ENCODE measurements around the gene RPS14. TPM values are rescaled to one million over a fixed set of nuclear protein-coding genes. Genes with fewer than 3 reads are reported as not detected.

RPS14 gene
- total and polyA plus RNA-seq, 9 of the 15 experiments (the other 6 are each of a cell fraction or from before 2014, with no cell fraction given): 1,824 to 5,983 (median 3,017) TPM

- DNase-seq (ENCODE audit: extremely low read depth in 1 of 4, low spot score in 3 of 4) (no peak), FAIRE-seq (no peak), ATAC-seq (no peak)
- CTCF ChIA-PET (ENCODE audit: low intra/inter-chr PET ratio): no interaction called here
- H3K9me3 ChIP-seq (replicated peaks; ENCODE audit: control insufficient read depth, insufficient read depth, low read depth, low read length): no peaks in the 10 kb centered on the region
- WGBS (ENCODE audit: insufficient coverage, low coverage, missing lambda C conversion rate): 92% methylated on average over 11 of the region's 12 CpGs
- peaks cover 4% of the 10 kb centered on the region for H4K20me1 ChIP-seq (replicated peaks; ENCODE audit: control insufficient read depth, insufficient read depth, low read length)
- no peaks in the 10 kb centered on the region for H3K27me3 ChIP-seq (ENCODE audit: control insufficient read depth in 2 of 2, insufficient read depth in 2 of 2, low read length in 2 of 2)
- POLR2A ChIA-PET: no interaction called here
- H3K4me2 ChIP-seq (ENCODE audit: insufficient read depth, low read length): no peak overlapping the region
- peaks cover 10 to 11% of the 10 kb centered on the region in 2 experiments; a peak in 3 of 5 replicates for H3K4me1 ChIP-seq (replicated peaks in 1 of 2; ENCODE audit: control insufficient read depth in 2 of 2, insufficient read depth in 2 of 2, low read length in 2 of 2)
- H3K79me2 ChIP-seq (ENCODE audit: control insufficient read depth, insufficient read depth, low read length): no peaks in the 10 kb centered on the region
- no peak overlapping the region for H3K9ac ChIP-seq (ENCODE audit: insufficient read depth in 1 of 2, low read depth in 2 of 2, low read length in 2 of 2)
- H3K36me3 ChIP-seq (ENCODE audit: control insufficient read depth, insufficient read depth, low read length): peaks cover 44% of the 10 kb centered on the region; the same call in 2 of the 3 replicates
- intact Hi-C loops (cut with micrococcal nuclease): no loop called here
- BruUV-seq (replicated peaks): no TSS peak
- TF ChIP-seq NFIC (IDR thresholded peaks at IDR 0.05) (0 out of 2 replicates have a peak, but pooled peaks have one; percentile 9), TEAD2 (tag; IDR thresholded peaks at IDR 0.05) (no peak)
- in situ Hi-C loops (cut with MboI): no loop called here
- H3K9me1 ChIP-seq (ENCODE audit: control insufficient read depth, insufficient read depth, low read length): peaks cover 8% of the 10 kb centered on the region
- H3K4me3 ChIP-seq: no peak overlapping the region
- no peak overlapping the region for H2AFZ ChIP-seq (ENCODE audit: low read depth, low read length)
- no peak overlapping the region for H3K27ac ChIP-seq (ENCODE audit: extremely low read depth, low read depth, low read length)
Observed at GRCh38 chr5:150402901-150403342, 46.6 kb downstream of the RPS14 start.

- H3K9me3 ChIP-seq (replicated peaks; ENCODE audit: control insufficient read depth, insufficient read depth, low read depth, low read length): no peaks in the 10 kb centered on the region
- no peak for FAIRE-seq
- no peak overlapping the region for H3K27ac ChIP-seq (ENCODE audit: extremely low read depth, low read depth, low read length)
- in situ Hi-C loops (cut with MboI): no loop called here
- H2AFZ ChIP-seq (ENCODE audit: low read depth, low read length): no peak overlapping the region
- no peak overlapping the region for H3K4me3 ChIP-seq
- ChIA-PET POLR2A (no interaction called here), CTCF (ENCODE audit: low intra/inter-chr PET ratio) (no interaction called here)
- no TSS peak for BruUV-seq (replicated peaks)
- no peak for ATAC-seq
- no peak overlapping the region for H3K4me2 ChIP-seq (ENCODE audit: insufficient read depth, low read length)
- intact Hi-C loops (cut with micrococcal nuclease): no loop called here
- 63% methylated on average over 4 of the region's 4 CpGs for WGBS (ENCODE audit: insufficient coverage, low coverage, missing lambda C conversion rate)
- peaks cover 50% of the 10 kb centered on the region; the same call in 2 of the 3 replicates for H3K36me3 ChIP-seq (ENCODE audit: control insufficient read depth, insufficient read depth, low read length)
- peaks cover 10 to 11% of the 10 kb centered on the region in 2 experiments; a peak in 3 of 5 replicates for H3K4me1 ChIP-seq (replicated peaks in 1 of 2; ENCODE audit: control insufficient read depth in 2 of 2, insufficient read depth in 2 of 2, low read length in 2 of 2)
- peak overlapping the region in 1 of 2 experiments; percentile 41; a peak in 1 of 4 replicates for H3K9ac ChIP-seq (ENCODE audit: insufficient read depth in 1 of 2, low read depth in 2 of 2, low read length in 2 of 2)
- H3K27me3 ChIP-seq (ENCODE audit: control insufficient read depth in 2 of 2, insufficient read depth in 2 of 2, low read length in 2 of 2): no peaks in the 10 kb centered on the region
- peaks cover 8% of the 10 kb centered on the region for H3K9me1 ChIP-seq (ENCODE audit: control insufficient read depth, insufficient read depth, low read length)
- peaks cover 4% of the 10 kb centered on the region for H4K20me1 ChIP-seq (replicated peaks; ENCODE audit: control insufficient read depth, insufficient read depth, low read length)
- no peak for DNase-seq (ENCODE audit: extremely low read depth in 1 of 4, low spot score in 3 of 4)
- H3K79me2 ChIP-seq (ENCODE audit: control insufficient read depth, insufficient read depth, low read length): no peaks in the 10 kb centered on the region
- no peak for TF ChIP-seq LCOR (CRISPR knock-in tag; IDR thresholded peaks at IDR 0.05)
- no peak for TF ChIP-seq ZNF316 (IDR thresholded peaks at IDR 0.05)
- no peak for TF ChIP-seq CEBPB (tag; IDR thresholded peaks at IDR 0.05)
- no peak for TF ChIP-seq ATF1 (CRISPR knock-in tag; IDR thresholded peaks at IDR 0.05)
- TF ChIP-seq ATF1 (tag; IDR thresholded peaks at IDR 0.05): no peak
- TF ChIP-seq ZNF699 (CRISPR knock-in tag; IDR thresholded peaks at IDR 0.05; ENCODE audit: insufficient replicate concordance): no peak
- TF ChIP-seq, protein P1, sequence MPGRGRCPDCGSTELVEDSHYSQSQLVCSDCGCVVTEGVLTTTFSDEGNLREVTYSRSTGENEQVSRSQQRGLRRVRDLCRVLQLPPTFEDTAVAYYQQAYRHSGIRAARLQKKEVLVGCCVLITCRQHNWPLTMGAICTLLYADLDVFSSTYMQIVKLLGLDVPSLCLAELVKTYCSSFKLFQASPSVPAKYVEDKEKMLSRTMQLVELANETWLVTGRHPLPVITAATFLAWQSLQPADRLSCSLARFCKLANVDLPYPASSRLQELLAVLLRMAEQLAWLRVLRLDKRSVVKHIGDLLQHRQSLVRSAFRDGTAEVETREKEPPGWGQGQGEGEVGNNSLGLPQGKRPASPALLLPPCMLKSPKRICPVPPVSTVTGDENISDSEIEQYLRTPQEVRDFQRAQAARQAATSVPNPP (IDR thresholded peaks at IDR 0.05; ENCODE audit: borderline replicate concordance, insufficient read depth, insufficient read length): no peak
- TF ChIP-seq, protein P2, sequence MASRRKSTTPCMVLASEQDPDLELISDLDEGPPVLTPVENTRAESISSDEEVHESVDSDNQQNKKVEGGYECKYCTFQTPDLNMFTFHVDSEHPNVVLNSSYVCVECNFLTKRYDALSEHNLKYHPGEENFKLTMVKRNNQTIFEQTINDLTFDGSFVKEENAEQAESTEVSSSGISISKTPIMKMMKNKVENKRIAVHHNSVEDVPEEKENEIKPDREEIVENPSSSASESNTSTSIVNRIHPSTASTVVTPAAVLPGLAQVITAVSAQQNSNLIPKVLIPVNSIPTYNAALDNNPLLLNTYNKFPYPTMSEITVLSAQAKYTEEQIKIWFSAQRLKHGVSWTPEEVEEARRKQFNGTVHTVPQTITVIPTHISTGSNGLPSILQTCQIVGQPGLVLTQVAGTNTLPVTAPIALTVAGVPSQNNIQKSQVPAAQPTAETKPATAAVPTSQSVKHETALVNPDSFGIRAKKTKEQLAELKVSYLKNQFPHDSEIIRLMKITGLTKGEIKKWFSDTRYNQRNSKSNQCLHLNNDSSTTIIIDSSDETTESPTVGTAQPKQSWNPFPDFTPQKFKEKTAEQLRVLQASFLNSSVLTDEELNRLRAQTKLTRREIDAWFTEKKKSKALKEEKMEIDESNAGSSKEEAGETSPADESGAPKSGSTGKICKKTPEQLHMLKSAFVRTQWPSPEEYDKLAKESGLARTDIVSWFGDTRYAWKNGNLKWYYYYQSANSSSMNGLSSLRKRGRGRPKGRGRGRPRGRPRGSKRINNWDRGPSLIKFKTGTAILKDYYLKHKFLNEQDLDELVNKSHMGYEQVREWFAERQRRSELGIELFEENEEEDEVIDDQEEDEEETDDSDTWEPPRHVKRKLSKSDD (conservative IDR thresholded peaks at IDR 0.05; ENCODE audit: low read length): no peak
- TF ChIP-seq, protein P3, sequence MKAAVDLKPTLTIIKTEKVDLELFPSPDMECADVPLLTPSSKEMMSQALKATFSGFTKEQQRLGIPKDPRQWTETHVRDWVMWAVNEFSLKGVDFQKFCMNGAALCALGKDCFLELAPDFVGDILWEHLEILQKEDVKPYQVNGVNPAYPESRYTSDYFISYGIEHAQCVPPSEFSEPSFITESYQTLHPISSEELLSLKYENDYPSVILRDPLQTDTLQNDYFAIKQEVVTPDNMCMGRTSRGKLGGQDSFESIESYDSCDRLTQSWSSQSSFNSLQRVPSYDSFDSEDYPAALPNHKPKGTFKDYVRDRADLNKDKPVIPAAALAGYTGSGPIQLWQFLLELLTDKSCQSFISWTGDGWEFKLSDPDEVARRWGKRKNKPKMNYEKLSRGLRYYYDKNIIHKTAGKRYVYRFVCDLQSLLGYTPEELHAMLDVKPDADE (conservative IDR thresholded peaks at IDR 0.05; ENCODE audit: control insufficient read depth, low read depth, low read length): no peak
Observed at GRCh38 chr5:150402229-150402773, 47.2 kb downstream of the RPS14 start.
